K562 (cell line): ENCODE data around the gene FCHSD1. TPM values are rescaled to one million over a fixed set of nuclear protein-coding genes. Genes with fewer than 3 reads are reported as not detected.

ENCODE experiments used
- ARID1B ChIP-seq: fragments of 450-650 bp; IDR thresholded peaks from 2 replicates; pipeline ENCODE4 v1.6.1; 2016; ENCODE audit warnings: antibody characterized with exemption, mild to moderate bottlenecking, inconsistent platforms
- BRCA1 ChIP-seq, 2 experiments: fragments of 450-650 bp in 1 of 2; sonication (generic) in 1 of 2; formaldehyde crosslinking in 1 of 2; IDR thresholded peaks; 2 replicates each; pipeline versions ENCODE4 v1.5.0 to v1.6.1; 2017 to 2020; ENCODE audit warnings: mild to moderate bottlenecking in 1 of 2, missing genetic modification reagents in 1 of 2
- C11orf30 ChIP-seq: fragments of 450-650 bp; IDR thresholded peaks from 2 replicates; pipeline ENCODE4 v1.6.1; 2016; ENCODE audit warnings: low read depth, mild to moderate bottlenecking
- CEBPB ChIP-seq: fragments of 450-650 bp; IDR thresholded peaks from 2 replicates; pipeline ENCODE4 v1.6.1; 2016; ENCODE audit warnings: missing genetic modification characterization, missing compliant biosample characterization
- CREBBP ChIP-seq: IDR thresholded peaks from one replicate; pipeline ENCODE4 v1.6.1; 2012; ENCODE audit warnings: low read depth, mild to moderate bottlenecking, control low read depth, inconsistent platforms, low read length
- DPF2 ChIP-seq: fragments of 450-650 bp; IDR thresholded peaks from 2 replicates; pipeline ENCODE4 v1.6.1; 2016
- EP400 ChIP-seq: fragments of 450-650 bp; IDR thresholded peaks from 2 replicates; pipeline ENCODE4 v1.6.1; 2017; ENCODE audit warnings: antibody characterized with exemption, mild to moderate bottlenecking, moderate library complexity
- HDAC6 ChIP-seq: IDR thresholded peaks from 2 replicates; pipeline ENCODE4 v1.6.1; 2012; ENCODE audit warnings: low read depth, mild to moderate bottlenecking, control low read depth, inconsistent platforms, low read length, moderate library complexity
- HMGN3 ChIP-seq: IDR thresholded peaks from 2 replicates; pipeline ENCODE4 v1.6.1; 2011; ENCODE audit warnings: borderline replicate concordance, low read depth, mild to moderate bottlenecking, mixed read lengths, low read length; ENCODE audit not compliant: insufficient read length; ENCODE audit errors: extremely low read depth
- HNRNPLL ChIP-seq: fragments of 200-400 bp; formaldehyde crosslinking; IDR thresholded peaks from 2 replicates; pipeline ENCODE4 v1.6.1; 2017; ENCODE audit warnings: low read length, low read depth, mild to moderate bottlenecking; ENCODE audit not compliant: poor library complexity, severe bottlenecking
- NR2F6 ChIP-seq: fragments of 450-650 bp; formaldehyde crosslinking; IDR thresholded peaks from 2 replicates; pipeline ENCODE4 v1.4.0; 2020; ENCODE audit warnings: mild to moderate bottlenecking
- PHF20 ChIP-seq: fragments of 450-650 bp; IDR thresholded peaks from 2 replicates; pipeline ENCODE4 v1.6.1; 2018; ENCODE audit not compliant: partially characterized antibody
- RBBP5 ChIP-seq: fragments of 200-600 bp; sonication (generic); IDR thresholded peaks from 2 replicates; pipeline ENCODE4 v1.6.1; 2012; ENCODE audit warnings: borderline replicate concordance, mild to moderate bottlenecking, low read length, control low read depth, inconsistent platforms; ENCODE audit not compliant: insufficient read depth, poor library complexity, severe bottlenecking
- THAP7 ChIP-seq: fragments of 250-450 bp; sonication (Bioruptor Pico); IDR thresholded peaks from 2 replicates; pipeline ENCODE4 v1.5.0; 2021
- YY1 ChIP-seq, 3 experiments: IDR thresholded peaks; 2 replicates each; pipeline ENCODE4 v1.6.1; 2011; ENCODE audit warnings: low read length in 2 of 3, mild to moderate bottlenecking in 2 of 3, moderate library complexity in 2 of 3, borderline replicate concordance in 1 of 3, control low read depth in 1 of 3, low read depth in 1 of 3; ENCODE audit not compliant: insufficient read depth in 3 of 3, insufficient replicate concordance in 2 of 3, control insufficient read depth in 1 of 3, insufficient read length in 1 of 3; ENCODE audit errors: extremely low read depth in 1 of 3
- ZBTB11 ChIP-seq, 3 experiments: fragments of 200-800 bp in 1 of 3; fragments of 250-450 bp in 1 of 3; fragments of 450-650 bp in 1 of 3; sonication (Bioruptor Pico) in 1 of 3; sonication (Bioruptor generic) in 1 of 3; formaldehyde crosslinking in 1 of 3; IDR thresholded peaks; 2 replicates each; pipeline versions ENCODE4 v1.6.1 to v1.8.0; 2016 to 2022; ENCODE audit warnings: mild to moderate bottlenecking in 2 of 3, missing genetic modification characterization in 2 of 3, missing compliant biosample characterization in 1 of 3, moderate library complexity in 1 of 3
- ZMIZ1 ChIP-seq, 2 experiments: fragments of 150-350 bp in 1 of 2; IDR thresholded peaks; 2 replicates each; pipeline ENCODE4 v1.6.1; 2012 to 2016; ENCODE audit warnings: low read depth in 2 of 2, low read length in 2 of 2, mild to moderate bottlenecking in 1 of 2, moderate library complexity in 1 of 2
- ZNF12 ChIP-seq: sonication (generic); formaldehyde crosslinking; IDR thresholded peaks from 2 replicates; pipeline ENCODE4 v1.4.0; 2020; ENCODE audit warnings: mild to moderate bottlenecking, missing genetic modification reagents
- ZNF583 ChIP-seq: fragments of 250-450 bp; sonication (Bioruptor Pico); IDR thresholded peaks from 2 replicates; pipeline ENCODE4 v1.4.0; 2020
- polyA plus RNA-seq, 8 experiments: library from polyadenylated mRNA; depleted of rRNA in 4 of 8; stranded (reverse) in 5 of 8; unstranded in 3 of 8; fragments of >200 nt; fragmentation: Nextera tagmentation in 2 of 8; fragmentation: Illumina TruSeq in 1 of 8; extraction: Ambion mirVana in 2 of 8; extraction: Trizol in 1 of 8; gene quantifications; 2 replicates each; pipeline versions ENCODE4 v1.2.1 to v1.2.3, GENCODE V29; 2011 to 2014; ENCODE audit warnings: inconsistent platforms in 1 of 8, missing spikeins in 1 of 8
- total RNA-seq, 7 experiments: library from RNA; depleted of rRNA in 6 of 7; stranded (reverse); fragments of >200 nt in 6 of 7; fragmentation: Illumina TruSeq in 2 of 7; extraction: Trizol in 2 of 7; gene quantifications; 2 replicates each; pipeline versions ENCODE4 v1.2.1 to v1.2.3, GENCODE V29; 2011 to 2021; ENCODE audit warnings: low replicate concordance in 1 of 7

The FCHSD1 gene
- total and polyA plus RNA-seq, 9 of the 15 experiments (the other 6 are each of a cell fraction or from before 2014, with no cell fraction given): 0.35 to 37.5 (median 13.6) TPM

- TF ChIP-seq ZNF583 (CRISPR knock-in tag) (no peak), PHF20 (no peak), HMGN3 (no peak), YY1 (IDR thresholded peaks at IDR 0.05; ENCODE audit: borderline replicate concordance in 1 of 3, control insufficient read depth in 1 of 3, extremely low read depth in 1 of 3, insufficient read depth in 3 of 3, insufficient read length in 1 of 3, insufficient replicate concordance in 2 of 3, low read depth in 1 of 3, low read length in 2 of 3) (peak in 1 of 3 experiments; percentile 23), ZMIZ1 (IDR thresholded peaks at IDR 0.05; ENCODE audit: low read depth in 2 of 2, low read length in 2 of 2) (no peak), HNRNPLL (no peak), ARID1B (peak; percentile 49), THAP7 (CRISPR knock-in tag) (no peak), NR2F6 (CRISPR knock-in tag) (no peak), ZNF12 (CRISPR knock-in tag) (no peak), C11orf30 (0 out of 2 replicates have a peak, but pooled peaks have one; percentile 26), HDAC6 (no peak), CREBBP (no peak), RBBP5 (peak; percentile 26), BRCA1 (IDR thresholded peaks at IDR 0.05) (no peak), BRCA1 (CRISPR knock-in tag; IDR thresholded peaks at IDR 0.05) (no peak), EP400 (no peak; the same call in 1 of the 2 replicates), ZBTB11 (CRISPR knock-in tag; IDR thresholded peaks at IDR 0.05) (no peak), DPF2 (peak; percentile 62), CEBPB (tag) (peak; percentile 97)
These were observed 47.1 kb downstream of the FCHSD1 start (continued) for GRCh38 chr5:141603923-141604717.
